Activated CD8-positive, alpha-beta memory T cell treated with anti-CD3 and anti-CD28 coated beads, Interleukin-2, amount 50 U/mL, for 24 hours (primary cell): ENCODE results near the gene ARV1.
"Not testable (repeated sequence)": the region's sequence is repeated elsewhere in the genome, so short reads cannot be mapped to it uniquely, and the experiment has no call there.

Source experiments
- DNase-seq: peaks from one replicate; pipeline ENCODE4 v3.0.0-alpha.2; 2020; ENCODE audit errors: extremely low read depth

ARV1 gene

GRCh38 chr1:230976825-230977747, 1.8 kb upstream of the ARV1 start:
- no peak for DNase-seq

DNA sequence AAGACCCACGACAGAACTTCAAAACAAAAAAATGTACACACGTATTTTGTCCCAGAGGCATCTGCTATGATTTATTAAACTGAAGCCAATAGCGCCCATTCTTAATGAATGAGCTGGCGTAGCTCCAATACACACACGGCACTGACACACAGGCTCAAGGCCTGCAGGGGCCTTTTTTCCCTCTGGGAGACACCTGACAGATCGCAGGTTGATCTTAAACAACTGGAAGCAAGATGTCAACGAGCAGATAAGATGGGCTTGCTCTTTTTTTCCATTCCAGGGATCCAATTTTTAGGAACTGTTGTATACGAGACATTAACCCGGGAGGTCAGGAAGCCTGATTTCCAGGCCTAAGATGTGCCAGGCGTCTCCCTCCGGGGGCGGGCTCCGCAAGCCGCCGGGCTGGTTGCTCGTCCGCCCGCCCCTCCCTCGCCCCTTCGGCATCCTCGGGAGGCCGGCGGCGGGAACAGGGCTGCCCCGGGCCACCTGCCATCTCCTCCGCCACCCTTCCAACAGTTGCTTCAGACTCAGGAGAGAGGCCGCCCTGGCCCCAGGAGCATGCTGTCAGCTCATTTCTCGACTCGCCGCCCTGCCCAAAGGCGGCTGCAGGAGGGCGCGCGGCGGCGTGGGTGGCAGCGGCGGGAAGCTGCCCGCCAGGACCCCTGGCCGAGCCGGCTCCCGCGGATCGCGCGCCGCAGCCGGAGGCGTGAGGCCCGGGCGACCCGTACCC, 968 bp upstream of the ARV1 start:
- DNase-seq = no peak

DNA sequence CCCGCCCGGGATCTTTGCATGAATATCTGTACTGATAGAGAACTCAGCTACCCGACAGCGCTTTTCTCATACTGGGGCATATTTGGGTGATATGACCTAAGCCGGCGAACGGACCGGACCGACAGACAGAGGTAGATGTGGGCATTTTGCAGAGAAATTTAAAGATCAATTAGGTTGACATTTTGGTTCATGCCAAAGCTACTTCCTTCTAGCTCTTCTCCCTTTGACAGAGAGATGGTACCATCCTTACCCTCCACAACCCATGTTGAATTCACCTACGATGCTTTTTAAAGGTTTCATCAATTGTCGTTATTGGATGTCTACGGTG, 459 bp downstream of the ARV1 start:
- no peak for DNase-seq

- DNase-seq = no peak
These were observed 1.1 kb downstream of the ARV1 start for GRCh38 chr1:230979952-230980351.

DNA sequence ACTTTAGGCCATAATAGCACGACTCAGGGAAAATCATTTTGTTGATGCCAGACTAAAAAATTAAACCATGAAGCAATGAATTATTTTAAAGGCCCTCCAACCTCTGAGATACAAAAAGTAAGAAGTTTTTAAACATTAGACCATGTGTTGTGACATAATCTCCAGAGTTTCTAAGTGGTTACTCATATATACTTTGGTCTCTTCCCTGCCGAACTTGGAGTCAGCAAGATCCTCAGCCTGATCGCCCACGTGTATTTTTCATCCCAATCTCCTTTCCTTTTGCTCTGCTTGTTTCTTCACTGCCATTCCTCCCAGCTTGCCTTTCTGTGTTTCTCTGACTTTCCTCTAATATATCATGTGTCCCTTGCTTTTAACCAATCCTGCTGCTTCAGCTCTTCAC, 3.8 kb downstream of the ARV1 start:
- no peak for DNase-seq

- no peak for DNase-seq
These were observed 4.9 kb downstream of the ARV1 start for GRCh38 chr1:230983811-230984210.

GRCh38 chr1:230984622-230985515, 6.0 kb downstream of the ARV1 start:
- not testable (repeated sequence) for DNase-seq

DNA sequence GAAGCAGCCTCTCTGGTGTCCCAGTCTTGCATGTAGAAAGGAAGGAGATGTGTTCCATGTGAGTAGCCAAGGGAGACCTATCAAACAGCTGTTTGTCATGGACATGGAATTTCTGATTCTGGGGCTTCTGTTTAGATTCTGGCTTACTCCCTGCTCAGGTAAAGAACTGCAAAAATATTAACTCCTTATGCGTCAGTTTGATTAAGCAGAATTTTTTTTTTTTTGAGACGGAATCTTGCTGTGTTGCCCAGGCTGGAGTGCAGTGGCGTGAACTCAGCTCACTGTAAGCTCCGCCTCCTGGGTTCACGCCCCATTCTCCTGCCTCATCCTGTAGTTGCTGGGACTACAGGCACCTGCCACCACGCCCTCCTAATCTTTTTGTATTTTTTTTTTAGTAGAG, 6.8 kb downstream of the ARV1 start:
- DNase-seq = no peak

DNA sequence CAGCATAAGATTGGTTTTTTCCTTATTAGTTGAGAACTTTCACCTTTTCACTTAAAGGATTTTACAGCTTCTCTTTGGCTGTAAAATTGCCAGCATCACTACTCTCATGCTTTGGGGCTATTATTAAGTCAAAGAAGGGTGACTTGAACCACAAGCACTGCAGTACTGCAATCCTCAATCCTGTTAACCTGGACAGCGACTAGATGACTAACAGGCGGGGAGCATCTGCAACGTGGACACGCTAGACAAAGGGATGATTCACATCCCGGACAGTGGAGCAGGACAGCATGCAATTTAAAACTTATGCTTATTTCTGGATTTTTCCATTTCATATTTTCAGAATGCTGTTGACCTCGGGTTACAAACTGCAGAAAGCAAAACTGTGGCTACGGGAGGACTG, 8.1 kb downstream of the ARV1 start:
- DNase-seq = no peak

DNA sequence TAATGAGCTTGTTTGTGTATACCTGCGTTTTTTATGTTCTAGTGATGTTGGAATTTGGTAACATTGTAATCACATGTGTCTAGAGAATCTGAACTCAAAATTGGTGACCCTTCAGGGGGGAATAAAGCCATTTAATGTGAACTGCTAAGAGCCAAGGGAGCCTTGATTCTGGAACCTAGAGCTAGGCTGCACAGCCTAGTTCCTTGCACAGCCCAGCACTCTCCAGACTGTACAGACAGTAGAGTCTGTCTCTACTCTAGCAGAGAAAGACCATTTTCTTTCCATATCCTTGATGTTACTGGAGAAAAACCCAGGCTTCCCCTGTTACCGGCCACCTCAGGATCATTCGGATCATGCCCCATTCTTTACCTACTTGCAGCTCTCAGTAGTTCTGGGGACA, 8.6 kb downstream of the ARV1 start:
- DNase-seq = no peak

GRCh38 chr1:230992100-230992774, 13.3 kb downstream of the ARV1 start:
- DNase-seq = no peak

DNA sequence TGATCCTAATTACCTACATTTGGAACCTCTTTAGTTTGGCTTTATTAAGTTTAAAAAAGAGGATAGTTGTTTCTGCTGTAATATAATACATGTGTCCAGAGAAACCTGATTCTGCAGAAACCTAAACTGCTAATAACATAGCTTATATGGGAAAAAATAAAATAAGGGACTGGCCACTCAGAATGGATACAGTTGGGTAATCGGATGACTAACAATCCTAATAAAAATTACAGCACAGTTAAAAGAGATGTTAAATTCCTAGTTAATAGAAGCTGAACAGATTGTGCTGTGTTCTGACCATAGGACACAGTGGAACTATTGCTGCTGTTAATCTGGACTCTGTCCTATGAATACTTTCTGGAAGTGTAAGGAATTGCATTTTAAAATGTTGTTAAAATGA, 16.0 kb downstream of the ARV1 start:
- DNase-seq = no peak

DNA sequence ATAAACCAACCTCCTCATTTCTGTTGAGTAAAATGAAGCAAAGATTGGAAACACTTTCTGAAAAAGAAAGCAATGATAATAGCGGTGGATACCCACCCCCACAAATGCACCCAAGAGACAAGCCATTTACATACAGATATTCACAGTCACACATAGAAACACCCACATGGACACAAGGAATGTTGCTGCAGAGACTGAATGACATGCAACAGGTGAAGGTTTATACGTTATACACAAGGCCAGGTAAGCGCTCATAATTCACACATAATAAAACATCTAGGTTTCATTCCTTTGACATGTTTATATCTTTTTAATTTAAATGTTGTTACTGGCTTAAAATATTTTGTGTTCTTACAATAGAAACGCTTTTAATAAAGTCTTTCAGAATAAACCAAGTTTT, 21.3 kb downstream of the ARV1 start:
- DNase-seq = no peak

- no peak for DNase-seq
These were observed 21.7 kb downstream of the ARV1 start for GRCh38 chr1:231000639-231001038.

DNA sequence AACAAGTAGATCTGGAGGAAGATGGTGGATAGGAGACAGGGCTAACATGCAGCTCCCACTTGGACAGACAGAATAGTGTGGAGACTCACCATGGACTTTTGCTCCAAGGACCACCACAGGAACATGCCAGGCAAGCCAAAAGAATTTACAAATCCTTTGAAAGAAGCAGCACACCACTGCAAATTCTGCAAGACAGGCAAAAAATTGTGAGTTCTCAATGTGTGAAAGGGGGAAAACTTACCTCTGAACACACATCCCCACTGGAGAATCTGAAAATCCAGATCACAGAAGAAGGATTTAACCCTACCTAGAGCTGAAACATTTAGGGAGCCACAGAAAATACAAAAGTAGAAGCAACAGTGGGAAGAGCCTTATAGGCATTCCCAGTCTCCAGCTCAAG, 23.0 kb downstream of the ARV1 start:
- DNase-seq = no peak

GRCh38 chr1:231007535-231007934, 28.6 kb downstream of the ARV1 start:
- DNase-seq = not testable (repeated sequence)

GRCh38 chr1:231011360-231011759, 32.5 kb downstream of the ARV1 start:
- DNase-seq = no peak

DNA sequence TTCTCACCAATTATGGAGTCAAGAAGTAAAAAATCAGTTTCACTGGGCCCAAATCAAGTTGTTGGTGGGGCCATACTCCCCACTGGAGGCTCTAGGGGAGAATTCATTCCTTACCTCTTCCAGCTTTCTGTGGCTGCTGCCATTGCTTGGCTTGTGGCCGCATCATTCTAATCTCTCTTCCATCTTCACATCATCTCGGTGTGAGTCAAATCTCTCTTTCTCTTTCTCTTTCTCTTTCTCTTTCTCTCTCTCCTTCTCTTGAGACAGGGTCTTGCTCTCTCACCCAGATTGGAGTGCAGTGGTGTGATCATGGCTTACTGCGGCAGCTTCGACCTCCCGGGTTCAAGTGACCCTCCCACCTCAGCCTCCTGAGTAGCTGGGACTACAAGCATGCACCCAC, 33.1 kb downstream of the ARV1 start:
- DNase-seq = no peak

- DNase-seq = no peak
These were observed 34.6 kb downstream of the ARV1 start for GRCh38 chr1:231013391-231014015.

DNA sequence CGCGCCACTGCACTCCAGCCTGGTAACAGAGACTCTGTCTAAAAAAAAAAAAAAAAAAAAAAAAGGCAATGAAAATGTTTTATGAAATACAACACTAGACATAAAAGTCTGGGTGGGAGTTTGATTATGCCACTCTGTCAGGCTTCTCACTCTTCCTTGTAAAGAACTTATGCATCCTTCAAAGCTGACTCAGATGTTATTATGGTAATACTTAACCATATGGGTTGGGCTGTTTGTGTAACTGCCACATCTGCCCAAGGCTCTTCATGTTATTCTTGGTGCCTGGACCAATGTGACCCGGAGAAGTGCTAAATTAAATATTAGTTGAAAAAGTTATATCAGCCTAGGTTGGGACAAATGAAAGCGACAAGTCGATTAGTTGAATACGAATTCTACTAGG, 37.3 kb downstream of the ARV1 start:
- no peak for DNase-seq

- no peak for DNase-seq
These were observed 38.1 kb downstream of the ARV1 start for GRCh38 chr1:231016966-231017365.
